ENCODE data around the gene DBN1. TPM values are rescaled to one million over a fixed set of nuclear protein-coding genes. Genes with fewer than 3 reads are reported as not detected.

DBN1 gene
- total and polyA plus RNA-seq, 10 donors, result 6.8 to 26.5 (median 17.0) TPM

- no peak for TF ChIP-seq CTCF (IDR thresholded peaks at IDR 0.05 in 8 of 11, conservative IDR thresholded peaks at IDR 0.05 in 3 of 11)
- peak in 1 of 3 donors; percentile 13 for TF ChIP-seq POLR2AphosphoS5 (IDR thresholded peaks at IDR 0.05)
- no peak for TF ChIP-seq POLR2A (IDR thresholded peaks at IDR 0.05)
- peaks cover 0 to 81% (median 54%) of the 10 kb centered on the region in 6 donors for H3K36me3 ChIP-seq
- H3K4me1 ChIP-seq, result peaks cover 7 to 91% (median 61%) of the 10 kb centered on the region in 6 donors
- 69 to 77% (median 74%) methylated on average over 4 to 5 of the region's 5 CpGs for WGBS, 5 donors
- intact Hi-C loops (cut with DNase I; ENCODE audit: low total_unique reads), result no loop called here
- H3K27me3 ChIP-seq (replicated peaks in 1 of 7), result no peaks in the 10 kb centered on the region
- DNase-seq, result peak; percentile 81
- no peaks in the 10 kb centered on the region for H3K9me3 ChIP-seq
- peak overlapping the region; percentile 74 to 99 (median 93) for H3K27ac ChIP-seq
- H3K4me3 ChIP-seq, result peak overlapping the region in 3 of 8 donors; percentile 55 to 86 (median 57)
These were observed 37.7 kb upstream of the DBN1 start for GRCh38 chr5:177511181-177511580.

GRCh38 chr5:177510567-177511053, 37.2 kb upstream of the DBN1 start:
- peak; percentile 92 for DNase-seq
- TF ChIP-seq POLR2A (IDR thresholded peaks at IDR 0.05) (peak in 1 of 3 donors; percentile 32), POLR2AphosphoS5 (IDR thresholded peaks at IDR 0.05) (peak; percentile 83 to 92 (median 89)), CTCF (IDR thresholded peaks at IDR 0.05 in 8 of 11, conservative IDR thresholded peaks at IDR 0.05 in 3 of 11) (peak in 1 of 11 experiments; percentile 11)
- Histone ChIP-seq H3K4me3 (peak overlapping the region in 5 of 8 donors; percentile 54 to 86 (median 57)), H3K36me3 (peaks cover 0 to 84% (median 53%) of the 10 kb centered on the region in 6 donors), H3K4me1 (peaks cover 1 to 91% (median 56%) of the 10 kb centered on the region in 6 donors), H3K27me3 (replicated peaks in 1 of 7) (no peaks in the 10 kb centered on the region), H3K9me3 (no peaks in the 10 kb centered on the region), H3K27ac (peak overlapping the region; percentile 74 to 99 (median 93))
- 40 to 65% (median 53%) methylated on average over 13 to 15 of the region's 15 CpGs for WGBS, 5 donors
- intact Hi-C loops (cut with DNase I; ENCODE audit: low total_unique reads), result no loop called here

GRCh38 chr5:177509991-177510566, 36.6 kb upstream of the DBN1 start:
- Histone ChIP-seq H3K27ac (peak overlapping the region; percentile 74 to 99 (median 93)), H3K9me3 (no peaks in the 10 kb centered on the region), H3K27me3 (replicated peaks in 1 of 7) (no peaks in the 10 kb centered on the region), H3K4me1 (peaks cover 0 to 91% (median 51%) of the 10 kb centered on the region in 6 donors), H3K36me3 (peaks cover 0 to 84% (median 52%) of the 10 kb centered on the region in 6 donors), H3K4me3 (peak overlapping the region; percentile 4 to 86 (median 54))
- TF ChIP-seq POLR2AphosphoS5 (IDR thresholded peaks at IDR 0.05) (no peak), CTCF (IDR thresholded peaks at IDR 0.05 in 8 of 11, conservative IDR thresholded peaks at IDR 0.05 in 3 of 11) (no peak), POLR2A (IDR thresholded peaks at IDR 0.05) (no peak)
- intact Hi-C loops (cut with DNase I; ENCODE audit: low total_unique reads), result no loop called here
- peak; percentile 90 for DNase-seq
- 37 to 51% (median 40%) methylated on average over 11 of the region's 11 CpGs for WGBS, 5 donors

- H3K27me3 ChIP-seq (replicated peaks in 1 of 7), result no peaks in the 10 kb centered on the region
- 9 to 15% (median 12%) methylated on average over 6 to 20 of the region's 20 CpGs for WGBS, 5 donors
- peak within 1 kb of the TSS; percentile 38 to 86 (median 54) for H3K4me3 ChIP-seq
- peak within 1 kb of the TSS; percentile 74 to 99 (median 93) for H3K27ac ChIP-seq
- DNase-seq, result peak; percentile 93
- intact Hi-C loops (cut with DNase I; ENCODE audit: low total_unique reads), result no loop called here
- TF ChIP-seq POLR2A (IDR thresholded peaks at IDR 0.05) (peak in 1 of 3 donors; percentile 3), CTCF (IDR thresholded peaks at IDR 0.05 in 8 of 11, conservative IDR thresholded peaks at IDR 0.05 in 3 of 11) (peak in 3 of 11 experiments; percentile 9 to 30 (median 23)), POLR2AphosphoS5 (IDR thresholded peaks at IDR 0.05) (peak; percentile 62 to 79 (median 69))
- no peaks in the 10 kb centered on the region for H3K9me3 ChIP-seq
- H3K4me1 ChIP-seq, result peaks cover 0 to 91% (median 46%) of the 10 kb centered on the region in 6 donors
- peaks cover 0 to 84% (median 52%) of the 10 kb centered on the region in 6 donors for H3K36me3 ChIP-seq
These were observed 36.0 kb upstream of the DBN1 start, which contains the start of gene DOK3 for GRCh38 chr5:177509381-177509951. Gene DOK3, minus strand, starts transcription at chr5:177509826. Its CDS starts 286 bp downstream, at chr5:177509540.
